Measurements from ENCODE around the gene CD79A.

The CD79A gene

GRCh38 chr19:41920882-41921576 lies 44.0 kb downstream of the CD79A start:
- no peak for FAIRE-seq

- no peak for FAIRE-seq
These were observed 44.8 kb downstream of the CD79A start for GRCh38 chr19:41921577-41922576.

- no peak for FAIRE-seq
These were observed 45.5 kb downstream of the CD79A start for GRCh38 chr19:41922585-41922984.

- FAIRE-seq: no peak
These were observed 46.1 kb downstream of the CD79A start for GRCh38 chr19:41923045-41923788.

- FAIRE-seq: no peak
These were observed 47.4 kb downstream of the CD79A start for GRCh38 chr19:41924151-41925145.

GRCh38 chr19:41925208-41926003 lies 48.3 kb downstream of the CD79A start:
- FAIRE-seq: no peak

GRCh38 chr19:41926028-41926762 lies 49.1 kb downstream of the CD79A start:
- FAIRE-seq: no peak

GRCh38 chr19:41926763-41927496 lies 49.9 kb downstream of the CD79A start:
- no peak for FAIRE-seq

GRCh38 chr19:41927497-41928192 lies 50.6 kb downstream of the CD79A start:
- FAIRE-seq: no peak

- FAIRE-seq: no peak
These were observed 51.2 kb downstream of the CD79A start, which contains the start of gene ERFL for GRCh38 chr19:41928221-41928683. Gene ERFL, minus strand, starts transcription at chr19:41928449. Its CDS starts 15,530 bp downstream, at chr19:41912919.

GRCh38 chr19:41928754-41929535 lies 51.9 kb downstream of the CD79A start:
- no peak for FAIRE-seq

- FAIRE-seq: no peak
These were observed 52.5 kb downstream of the CD79A start for GRCh38 chr19:41929536-41930071.

- no peak for FAIRE-seq
These were observed 53.2 kb downstream of the CD79A start for GRCh38 chr19:41930322-41930722.
